ENCODE measurements around the gene DOCK7. TPM values are rescaled to one million over a fixed set of nuclear protein-coding genes. Genes with fewer than 3 reads are reported as not detected.
"Not testable (repeated sequence)": the region's sequence is repeated elsewhere in the genome, so short reads cannot be mapped to it uniquely, and the experiment has no call there.

Gene DOCK7
- total RNA-seq, 2 experiments from 2014 or later = 7.7 to 10.0 TPM

DNA sequence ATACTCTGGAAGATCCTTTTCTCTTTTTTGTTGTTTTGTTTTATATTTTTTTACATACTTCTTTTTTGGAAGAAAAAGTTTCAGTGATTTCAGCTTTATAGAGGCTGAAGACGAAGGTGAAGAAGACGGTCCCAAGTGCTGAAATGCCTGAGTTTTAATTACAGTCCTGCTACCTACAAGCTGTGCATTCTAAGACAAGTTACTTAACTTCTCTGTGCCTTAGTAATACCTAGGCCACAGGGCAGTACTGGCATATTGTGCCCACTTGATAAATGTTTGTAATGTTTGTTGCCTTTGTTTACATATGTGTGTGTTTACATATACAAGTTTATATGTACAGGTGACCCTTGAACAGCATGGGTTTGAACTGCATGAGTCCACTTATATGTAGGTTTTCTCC, 147.1 kb downstream of the DOCK7 start:
- CTCF ChIA-PET = no interaction called here
- Mint-ChIP-seq H3K4me3 (no peak overlapping the region), H3K27me3 (ENCODE audit: low read depth) (no peaks in the 10 kb centered on the region), H3K36me3 (ENCODE audit: low read depth) (peaks cover 1% of the 10 kb centered on the region), H3K9me3 (no peaks in the 10 kb centered on the region), H3K4me1 (ENCODE audit: low read depth) (no peaks in the 10 kb centered on the region), H3K27ac (no peak overlapping the region)
- intact Hi-C loops (cut with micrococcal nuclease) = no loop called here
- no peak for DNase-seq

DNA sequence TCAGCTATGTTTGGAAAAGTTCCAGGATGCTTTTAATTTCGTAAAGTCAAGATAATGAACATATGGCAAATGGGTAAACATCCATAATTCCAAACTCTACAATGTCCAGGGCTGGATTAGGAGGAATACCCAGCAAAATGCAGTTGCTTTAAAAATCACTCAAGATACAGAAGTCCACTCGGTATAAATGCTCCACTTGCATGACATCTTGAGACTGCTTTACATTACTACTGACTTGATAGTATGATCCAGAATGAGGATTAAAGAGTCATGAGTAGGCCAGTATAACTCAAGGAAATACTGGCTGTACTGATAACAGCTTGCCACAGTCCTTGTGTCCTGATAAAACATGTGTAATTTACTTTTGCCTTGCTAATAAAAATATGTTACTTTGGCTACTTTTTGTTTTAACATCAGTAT, 149.1 kb downstream of the DOCK7 start:
- H3K4me3 Mint-ChIP-seq = no peak overlapping the region
- H3K4me1 Mint-ChIP-seq (ENCODE audit: low read depth) = no peaks in the 10 kb centered on the region
- intact Hi-C loops (cut with micrococcal nuclease) = no loop called here
- H3K27me3 Mint-ChIP-seq (ENCODE audit: low read depth) = no peaks in the 10 kb centered on the region
- H3K9me3 Mint-ChIP-seq = no peaks in the 10 kb centered on the region
- DNase-seq = no peak
- CTCF ChIA-PET = interaction anchor here (0.6 to 1.0 kb wide), 3 partner anchors 13 to 285 kb away, joined by 3 to 4 read pairs (median 3); no protein-coding TSS in a partner anchor
- H3K27ac Mint-ChIP-seq = no peak overlapping the region
- peaks cover 1% of the 10 kb centered on the region for H3K36me3 Mint-ChIP-seq (ENCODE audit: low read depth)

DNA sequence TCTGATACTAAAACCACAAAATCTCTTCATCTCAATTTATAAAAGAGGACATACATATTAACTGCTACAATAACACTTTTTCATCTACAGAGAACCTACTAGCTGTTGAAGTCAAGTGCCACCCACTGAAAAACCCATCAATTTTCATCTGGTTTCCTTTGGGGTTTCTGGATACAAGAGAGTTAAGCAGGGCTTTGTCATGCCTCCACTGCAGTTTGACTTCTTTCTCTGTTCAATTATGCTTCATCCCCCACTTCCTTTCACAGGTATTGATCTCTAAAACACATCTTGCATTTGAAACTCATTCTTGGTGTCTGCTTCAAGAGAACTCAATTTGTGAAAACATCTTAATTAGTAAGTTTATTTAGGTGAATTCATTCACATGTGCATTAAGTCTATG, 151.3 kb downstream of the DOCK7 start:
- H3K4me3 Mint-ChIP-seq = no peak overlapping the region
- H3K27me3 Mint-ChIP-seq (ENCODE audit: low read depth) = no peaks in the 10 kb centered on the region
- CTCF ChIA-PET = no interaction called here
- H3K9me3 Mint-ChIP-seq = no peaks in the 10 kb centered on the region
- no peak for DNase-seq
- H3K36me3 Mint-ChIP-seq (ENCODE audit: low read depth) = peaks cover 1% of the 10 kb centered on the region
- no peak overlapping the region for H3K27ac Mint-ChIP-seq
- intact Hi-C loops (cut with micrococcal nuclease) = no loop called here
- H3K4me1 Mint-ChIP-seq (ENCODE audit: low read depth) = no peaks in the 10 kb centered on the region

DNA sequence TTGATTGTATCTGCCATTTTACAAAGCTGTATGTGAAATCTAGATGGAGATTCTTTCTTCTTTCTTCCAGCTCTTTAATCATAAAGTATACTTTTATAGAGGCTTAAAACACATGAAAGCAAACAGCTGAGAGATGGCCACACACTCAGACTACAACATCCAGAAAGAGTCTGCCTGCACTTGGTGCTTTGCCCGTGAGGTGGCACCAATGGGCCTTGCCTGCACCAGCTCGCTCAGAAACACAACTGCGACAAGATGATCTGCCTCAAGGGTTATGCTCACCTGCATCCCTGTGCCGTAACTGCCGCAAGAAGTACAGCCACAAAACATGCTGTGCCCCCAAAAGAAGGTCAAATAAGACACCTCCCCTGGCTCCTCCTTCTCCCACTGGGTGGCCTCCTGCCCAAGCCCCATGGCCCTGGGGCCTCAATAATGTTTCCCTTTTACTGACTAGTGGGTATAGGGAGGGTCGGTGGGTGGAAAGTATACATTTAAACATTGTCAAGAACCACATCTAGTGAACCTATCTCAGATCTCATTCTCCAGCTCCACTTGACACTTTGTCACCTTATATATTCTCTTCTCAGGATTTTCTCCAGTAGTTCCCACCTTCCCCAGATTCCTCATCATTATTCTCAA, 157.6 kb downstream of the DOCK7 start:
- CTCF ChIA-PET = interaction anchor here (0.6 kb wide), 1 partner anchor 240 kb away, joined by 5 read pairs; no protein-coding TSS in a partner anchor
- H3K36me3 Mint-ChIP-seq (ENCODE audit: low read depth) = peaks cover 8% of the 10 kb centered on the region
- no peaks in the 10 kb centered on the region for H3K9me3 Mint-ChIP-seq
- peak; percentile 5 for DNase-seq
- intact Hi-C loops (cut with micrococcal nuclease) = no loop called here
- no peaks in the 10 kb centered on the region for H3K27me3 Mint-ChIP-seq (ENCODE audit: low read depth)
- H3K27ac Mint-ChIP-seq = no peak overlapping the region
- H3K4me1 Mint-ChIP-seq (ENCODE audit: low read depth) = no peaks in the 10 kb centered on the region
- H3K4me3 Mint-ChIP-seq = no peak overlapping the region

DNA sequence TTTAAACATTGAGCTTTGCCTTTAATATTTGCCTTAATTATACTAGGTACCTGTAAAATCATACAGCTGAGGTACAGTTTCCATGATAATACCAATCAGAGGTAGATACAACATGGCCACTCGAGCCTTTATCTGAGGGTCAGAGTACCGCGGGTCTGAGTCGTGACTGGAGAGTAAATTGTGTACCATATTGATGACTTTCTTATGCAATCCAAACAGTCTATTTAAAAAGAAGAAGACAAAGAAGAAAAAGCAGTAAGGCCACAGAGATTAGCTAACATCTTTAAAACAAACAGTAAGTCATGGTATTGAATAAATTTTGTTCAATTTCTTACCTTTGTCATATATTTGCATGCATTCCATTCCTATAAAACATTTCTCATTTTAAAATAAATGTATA, 159.0 kb downstream of the DOCK7 start:
- no peak overlapping the region for H3K4me3 Mint-ChIP-seq
- intact Hi-C loops (cut with micrococcal nuclease) = no loop called here
- no peaks in the 10 kb centered on the region for H3K4me1 Mint-ChIP-seq (ENCODE audit: low read depth)
- H3K36me3 Mint-ChIP-seq (ENCODE audit: low read depth) = peaks cover 8% of the 10 kb centered on the region
- H3K9me3 Mint-ChIP-seq = no peaks in the 10 kb centered on the region
- CTCF ChIA-PET = no interaction called here
- H3K27me3 Mint-ChIP-seq (ENCODE audit: low read depth) = no peaks in the 10 kb centered on the region
- H3K27ac Mint-ChIP-seq = no peak overlapping the region
- no peak for DNase-seq

DNA sequence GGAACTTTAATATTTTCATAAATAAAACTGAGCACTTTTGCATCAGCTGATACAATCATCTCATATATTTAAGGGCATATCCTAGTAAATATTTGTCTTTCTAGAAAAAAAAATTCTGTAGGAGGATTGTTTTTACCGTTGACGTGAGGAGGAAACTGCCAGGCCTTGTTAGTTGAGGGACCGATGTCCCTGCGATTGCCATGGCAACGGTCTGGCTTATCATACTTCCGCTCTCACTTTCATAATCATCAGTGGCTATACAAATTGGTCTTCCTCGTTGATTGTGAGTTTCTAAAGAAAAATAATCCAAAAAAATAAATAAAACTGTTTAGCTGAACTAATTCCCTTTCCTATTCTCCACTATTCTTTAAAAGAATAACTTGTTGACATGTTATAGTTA, 160.2 kb downstream of the DOCK7 start:
- CTCF ChIA-PET = no interaction called here
- DNase-seq = no peak
- Mint-ChIP-seq H3K4me3 (no peak overlapping the region), H3K27ac (no peak overlapping the region), H3K27me3 (ENCODE audit: low read depth) (no peaks in the 10 kb centered on the region), H3K4me1 (ENCODE audit: low read depth) (no peaks in the 10 kb centered on the region), H3K9me3 (no peaks in the 10 kb centered on the region), H3K36me3 (ENCODE audit: low read depth) (peaks cover 8% of the 10 kb centered on the region)
- intact Hi-C loops (cut with micrococcal nuclease) = no loop called here

DNA sequence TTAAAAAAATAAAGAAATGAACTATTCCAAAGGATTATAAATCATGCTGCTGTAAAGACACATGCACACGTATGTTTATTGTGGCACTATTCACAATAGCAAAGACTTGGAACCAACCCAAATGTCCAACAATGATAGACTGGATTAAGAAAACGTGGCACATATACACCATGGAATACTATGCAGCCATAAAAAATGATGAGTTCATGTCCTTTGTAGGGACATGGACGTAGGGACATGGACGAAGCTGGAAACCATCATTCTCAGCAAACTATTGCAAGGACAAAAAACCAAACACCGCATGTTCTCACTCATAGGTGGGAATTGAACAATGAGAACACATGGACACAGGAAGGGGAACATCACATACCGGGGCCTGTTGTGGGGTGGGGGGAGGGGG, 160.8 kb downstream of the DOCK7 start:
- H3K4me3 Mint-ChIP-seq; H3K27me3 Mint-ChIP-seq (ENCODE audit: low read depth); H3K4me1 Mint-ChIP-seq (ENCODE audit: low read depth); CTCF ChIA-PET; intact Hi-C loops (cut with micrococcal nuclease); DNase-seq; H3K36me3 Mint-ChIP-seq (ENCODE audit: low read depth); H3K27ac Mint-ChIP-seq; H3K9me3 Mint-ChIP-seq: not testable (repeated sequence)

DNA sequence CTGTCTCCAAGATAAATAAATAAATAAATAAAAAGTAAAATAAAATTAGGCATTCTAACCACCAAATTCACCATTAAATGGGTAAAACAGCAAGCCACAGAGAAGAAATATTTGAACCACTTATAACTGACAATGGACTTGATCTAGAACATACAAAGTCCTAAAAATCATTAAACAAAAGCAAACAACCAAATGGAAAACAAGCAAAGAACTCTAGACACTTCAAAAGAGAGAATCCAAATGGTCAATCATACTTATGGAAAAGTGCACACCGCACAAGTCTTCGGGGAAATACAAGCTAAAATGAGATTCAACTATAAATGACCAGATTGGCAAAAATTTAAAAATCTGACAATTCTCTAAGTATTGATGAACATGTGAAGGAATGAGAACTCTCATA, 164.3 kb downstream of the DOCK7 start:
- no peak for DNase-seq
- Mint-ChIP-seq H3K36me3 (ENCODE audit: low read depth) (peaks cover 27% of the 10 kb centered on the region), H3K4me1 (ENCODE audit: low read depth) (no peaks in the 10 kb centered on the region), H3K9me3 (peaks cover 11% of the 10 kb centered on the region), H3K4me3 (no peak overlapping the region), H3K27ac (no peak overlapping the region), H3K27me3 (ENCODE audit: low read depth) (no peaks in the 10 kb centered on the region)
- intact Hi-C loops (cut with micrococcal nuclease) = no loop called here
- CTCF ChIA-PET = no interaction called here

DNA sequence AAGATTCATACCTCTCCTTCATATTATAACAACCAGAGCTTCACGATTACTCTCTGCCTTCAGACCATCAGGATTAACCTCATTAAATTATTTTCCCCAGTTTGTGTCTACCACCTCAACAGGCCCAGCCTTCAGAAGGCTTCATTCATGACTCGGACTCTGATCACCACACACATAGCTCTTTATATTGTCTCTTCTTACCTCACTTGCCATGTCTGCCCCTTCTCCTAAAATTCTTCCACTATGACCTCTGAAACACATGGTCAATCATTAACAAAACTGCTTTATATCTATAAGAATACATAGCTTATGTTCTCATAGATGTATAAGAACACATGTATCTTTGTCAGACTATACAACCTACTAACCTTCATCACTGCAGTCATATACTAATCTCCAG, 171.6 kb downstream of the DOCK7 start:
- Mint-ChIP-seq H3K36me3 (ENCODE audit: low read depth) (peaks cover 21% of the 10 kb centered on the region), H3K4me3 (no peak overlapping the region), H3K9me3 (peaks cover 13% of the 10 kb centered on the region), H3K4me1 (ENCODE audit: low read depth) (no peaks in the 10 kb centered on the region), H3K27ac (no peak overlapping the region), H3K27me3 (ENCODE audit: low read depth) (no peaks in the 10 kb centered on the region)
- CTCF ChIA-PET = no interaction called here
- no peak for DNase-seq
- intact Hi-C loops (cut with micrococcal nuclease) = no loop called here

DNA sequence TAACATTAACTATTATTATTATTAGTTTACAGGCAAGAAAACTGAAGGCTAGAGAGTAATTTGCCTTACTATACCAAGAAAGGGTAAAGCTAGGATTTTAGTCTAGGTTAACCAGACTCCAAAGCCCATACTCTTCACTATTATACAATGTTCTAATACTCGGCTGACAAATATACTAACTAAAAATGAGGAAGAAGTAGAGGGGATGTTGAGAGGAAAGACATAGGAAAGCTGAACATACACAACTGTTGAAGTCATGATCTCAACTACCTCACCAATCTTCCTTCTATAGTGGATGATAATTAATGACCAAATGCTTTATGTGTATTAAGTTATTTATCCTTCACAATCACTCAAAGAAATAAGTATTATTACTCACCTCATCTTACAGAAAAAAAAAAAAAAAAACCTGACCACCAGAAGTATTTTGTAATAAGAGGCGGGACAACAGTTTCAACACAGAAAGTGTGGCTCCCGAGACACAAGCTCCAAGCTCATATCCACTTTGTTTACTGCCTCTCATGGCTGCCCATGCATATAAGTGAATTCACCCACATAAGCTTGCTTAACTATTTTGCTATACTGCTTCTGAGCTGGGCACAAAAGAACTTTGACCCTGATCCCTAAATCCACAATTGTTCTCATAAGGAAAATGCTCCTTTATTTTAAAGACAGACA, 173.3 kb downstream of the DOCK7 start:
- CTCF ChIA-PET = interaction anchor here (0.6 to 0.9 kb wide), 3 partner anchors 9 to 232 kb away, joined by 3 read pairs; no protein-coding TSS in a partner anchor
- H3K36me3 Mint-ChIP-seq (ENCODE audit: low read depth) = peaks cover 11% of the 10 kb centered on the region
- no peaks in the 10 kb centered on the region for H3K4me1 Mint-ChIP-seq (ENCODE audit: low read depth)
- no peak for DNase-seq
- H3K4me3 Mint-ChIP-seq = no peak overlapping the region
- H3K27ac Mint-ChIP-seq = no peak overlapping the region
- H3K9me3 Mint-ChIP-seq = peaks cover 10% of the 10 kb centered on the region
- no peaks in the 10 kb centered on the region for H3K27me3 Mint-ChIP-seq (ENCODE audit: low read depth)
- intact Hi-C loops (cut with micrococcal nuclease) = no loop called here

DNA sequence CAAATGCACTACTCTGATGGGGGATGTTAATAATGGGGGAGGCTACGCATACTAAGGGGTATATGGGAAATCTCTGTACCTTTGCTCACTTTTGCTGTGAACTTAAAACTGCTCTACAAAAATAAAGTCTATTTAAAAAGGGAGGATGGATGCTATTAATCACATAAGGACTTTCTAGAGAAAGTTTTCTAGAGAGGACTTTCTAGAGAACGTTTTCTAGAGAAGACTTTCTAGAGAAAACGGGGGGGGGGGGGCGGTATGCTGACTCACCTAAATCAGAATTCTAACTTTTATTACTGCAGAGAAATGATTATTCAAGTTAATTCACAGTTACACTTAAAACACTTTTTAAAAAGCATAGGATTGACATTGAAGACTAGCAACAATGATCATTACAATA, 175.2 kb downstream of the DOCK7 start:
- Mint-ChIP-seq H3K4me3 (no peak overlapping the region), H3K4me1 (ENCODE audit: low read depth) (no peaks in the 10 kb centered on the region), H3K27me3 (ENCODE audit: low read depth) (no peaks in the 10 kb centered on the region), H3K36me3 (ENCODE audit: low read depth) (no peaks in the 10 kb centered on the region), H3K27ac (no peak overlapping the region), H3K9me3 (no peaks in the 10 kb centered on the region)
- DNase-seq = no peak
- CTCF ChIA-PET = no interaction called here
- intact Hi-C loops (cut with micrococcal nuclease) = no loop called here

DNA sequence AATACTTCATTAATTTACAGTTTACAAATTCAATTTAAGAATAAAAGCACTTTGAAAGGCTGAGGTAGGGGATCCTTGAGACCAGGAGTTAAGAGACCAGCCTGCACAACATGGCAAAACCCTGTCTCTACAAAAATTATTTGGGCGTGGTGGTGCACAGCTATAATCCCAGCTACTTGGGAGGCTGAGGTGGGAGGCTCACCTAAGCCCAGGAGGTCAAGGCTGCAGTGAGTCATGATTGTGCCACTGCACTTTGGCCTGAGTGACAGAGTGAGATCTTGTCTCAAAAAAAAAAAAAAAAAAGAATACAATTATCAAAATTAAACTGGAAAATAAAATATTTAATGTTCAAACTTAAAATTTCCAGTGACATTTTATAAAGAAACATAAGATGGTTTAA, 179.2 kb downstream of the DOCK7 start:
- CTCF ChIA-PET = interaction anchor here (1.5 to 3.5 kb wide), 3 partner anchors 237 to 248 kb away, joined by 3 to 21 read pairs (median 11); no protein-coding TSS in a partner anchor
- intact Hi-C loops (cut with micrococcal nuclease) = no loop called here
- H3K27ac Mint-ChIP-seq = no peak overlapping the region
- no peaks in the 10 kb centered on the region for H3K27me3 Mint-ChIP-seq (ENCODE audit: low read depth)
- H3K9me3 Mint-ChIP-seq = no peaks in the 10 kb centered on the region
- H3K4me3 Mint-ChIP-seq = no peak overlapping the region
- H3K36me3 Mint-ChIP-seq (ENCODE audit: low read depth) = no peaks in the 10 kb centered on the region
- no peaks in the 10 kb centered on the region for H3K4me1 Mint-ChIP-seq (ENCODE audit: low read depth)
- DNase-seq = no peak

DNA sequence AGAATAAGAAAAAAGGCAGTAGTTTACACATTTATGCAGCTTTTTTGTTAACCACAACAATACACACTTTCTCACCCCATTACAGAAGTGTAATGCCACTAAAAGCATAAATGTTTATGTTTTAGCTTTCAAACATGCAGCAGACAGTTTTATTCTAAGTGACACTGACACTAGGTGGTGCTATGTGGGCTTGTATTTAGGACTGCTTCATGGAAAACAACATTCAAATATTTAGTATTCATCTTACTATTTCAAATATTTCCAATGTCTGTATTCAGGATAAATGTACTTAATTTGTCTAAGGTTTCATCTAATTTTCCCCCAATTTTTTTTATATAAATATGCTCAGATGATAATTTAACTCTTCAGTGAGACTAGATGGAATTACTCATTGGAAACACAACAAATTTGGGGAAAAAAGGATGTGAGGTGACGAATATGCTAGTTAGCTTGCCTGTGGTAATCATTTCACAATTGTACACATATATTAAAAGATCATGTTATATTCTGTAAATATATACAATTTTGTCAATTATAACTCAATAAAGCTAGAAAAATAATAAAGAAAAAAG, 179.9 kb downstream of the DOCK7 start:
- Mint-ChIP-seq H3K27ac (no peak overlapping the region), H3K27me3 (ENCODE audit: low read depth) (no peaks in the 10 kb centered on the region), H3K9me3 (no peaks in the 10 kb centered on the region), H3K36me3 (ENCODE audit: low read depth) (no peaks in the 10 kb centered on the region), H3K4me3 (no peak overlapping the region), H3K4me1 (ENCODE audit: low read depth) (no peaks in the 10 kb centered on the region)
- CTCF ChIA-PET = interaction anchor here (0.5 to 3.5 kb wide), 4 partner anchors 157 to 249 kb away, joined by 3 to 21 read pairs (median 8); no protein-coding TSS in a partner anchor
- intact Hi-C loops (cut with micrococcal nuclease) = loop anchor here (1.0 kb wide), 1 partner anchor 238 kb away; no protein-coding TSS in a partner anchor
- peak; percentile 17 for DNase-seq
